GM21529 (cell line): ENCODE measurements around the gene CDK19.

Source experiments
- ATAC-seq: cut with Tn5 transposase; IDR thresholded peaks from one replicate; pipeline ENCODE4 v1.9.1; 2021; ENCODE audit not compliant: unreplicated experiment

CDK19 gene

DNA sequence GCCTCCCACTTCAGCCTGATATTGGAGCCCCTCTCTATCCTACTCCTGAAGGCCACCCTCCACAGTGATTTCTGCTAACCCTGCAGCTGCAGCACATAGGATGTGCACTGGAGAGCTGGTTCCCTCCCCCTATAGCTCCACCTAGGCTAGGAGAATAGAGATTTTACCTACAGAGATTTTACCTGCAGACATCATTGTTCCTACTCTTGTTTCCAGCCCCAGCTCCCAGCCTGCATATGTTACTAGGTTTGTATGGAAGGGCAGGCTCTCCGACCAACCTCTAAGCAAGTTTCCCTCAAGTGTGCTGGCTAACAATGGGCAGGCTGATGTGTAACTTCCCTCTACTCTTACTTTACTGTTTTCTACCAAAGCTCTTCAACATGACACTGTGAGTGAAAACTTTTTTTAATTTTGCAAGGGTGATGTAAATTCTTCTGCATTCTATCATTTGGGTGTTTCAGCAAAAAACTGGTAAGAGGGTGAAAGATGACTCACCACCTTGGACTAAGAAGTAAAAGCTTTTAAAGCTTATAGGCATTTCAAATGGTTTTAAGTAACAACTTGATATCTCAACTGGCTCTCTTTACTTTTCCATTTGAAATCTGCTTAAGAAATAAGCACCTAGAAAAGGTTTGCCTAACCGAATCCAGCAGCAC lies 106.8 kb downstream of the CDK19 start:
- no peak for ATAC-seq

DNA sequence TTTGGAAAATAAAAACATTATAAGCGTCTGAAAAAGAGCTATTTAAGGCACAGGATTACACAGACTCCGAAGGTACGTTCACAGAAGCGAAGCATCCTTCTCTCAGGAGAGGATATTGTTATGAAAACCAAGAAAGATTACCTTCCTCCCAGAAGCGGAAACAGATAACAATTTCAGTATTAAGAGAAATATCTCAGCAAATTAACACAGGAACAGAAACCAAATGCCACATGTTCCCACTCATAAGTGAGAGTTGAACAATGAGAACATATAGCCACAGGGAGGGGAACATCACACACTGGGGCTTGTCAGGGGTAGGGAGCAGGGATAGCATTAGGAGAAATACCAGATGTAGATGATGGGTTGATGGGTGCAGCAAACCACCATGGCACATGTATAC lies 109.7 kb downstream of the CDK19 start:
- no peak for ATAC-seq

DNA sequence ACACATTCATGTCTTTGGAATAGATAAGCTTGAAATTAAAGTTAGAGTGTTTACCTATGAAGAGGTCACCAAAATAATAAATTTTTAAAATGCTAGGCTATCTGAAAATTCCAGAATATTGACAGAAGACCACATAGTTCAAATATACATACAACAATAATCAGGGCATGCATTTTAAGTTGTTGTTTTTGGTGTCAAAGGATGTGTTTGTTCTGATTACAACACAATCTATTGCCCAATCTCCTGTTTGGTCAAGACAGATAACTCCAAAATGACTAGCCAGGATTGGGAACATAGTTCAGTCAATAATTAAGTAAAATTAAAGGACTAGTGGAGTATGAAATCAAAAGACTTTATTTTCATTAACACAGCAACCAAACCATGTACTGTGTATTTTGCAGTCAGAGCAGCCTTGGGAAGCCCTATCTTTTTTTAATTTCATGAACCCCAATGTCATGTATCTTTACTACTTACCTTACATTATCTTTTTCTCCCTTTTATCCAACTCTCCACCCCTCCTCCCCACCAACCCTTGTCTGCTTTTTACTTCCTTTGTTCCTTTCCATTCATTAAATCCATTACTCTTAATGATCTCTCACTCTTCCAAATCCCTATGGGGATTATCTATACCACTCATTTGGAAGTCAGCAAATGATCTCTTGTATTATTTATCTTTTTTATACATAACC lies 111.2 kb downstream of the CDK19 start:
- ATAC-seq, result no peak

- ATAC-seq, result peak; percentile 43
Measured at GRCh38 chr6:110703010-110703905, 112.0 kb downstream of the CDK19 start.

- ATAC-seq, result no peak
Measured at GRCh38 chr6:110699780-110700179, 115.5 kb downstream of the CDK19 start.

GRCh38 chr6:110693994-110694393 lies 121.3 kb downstream of the CDK19 start:
- ATAC-seq, result no peak

- ATAC-seq, result no peak
Measured at GRCh38 chr6:110693296-110693695, 122.0 kb downstream of the CDK19 start.

GRCh38 chr6:110690916-110691315 lies 124.4 kb downstream of the CDK19 start:
- no peak for ATAC-seq

- ATAC-seq, result no peak
Measured at GRCh38 chr6:110690106-110690654, 125.1 kb downstream of the CDK19 start.

DNA sequence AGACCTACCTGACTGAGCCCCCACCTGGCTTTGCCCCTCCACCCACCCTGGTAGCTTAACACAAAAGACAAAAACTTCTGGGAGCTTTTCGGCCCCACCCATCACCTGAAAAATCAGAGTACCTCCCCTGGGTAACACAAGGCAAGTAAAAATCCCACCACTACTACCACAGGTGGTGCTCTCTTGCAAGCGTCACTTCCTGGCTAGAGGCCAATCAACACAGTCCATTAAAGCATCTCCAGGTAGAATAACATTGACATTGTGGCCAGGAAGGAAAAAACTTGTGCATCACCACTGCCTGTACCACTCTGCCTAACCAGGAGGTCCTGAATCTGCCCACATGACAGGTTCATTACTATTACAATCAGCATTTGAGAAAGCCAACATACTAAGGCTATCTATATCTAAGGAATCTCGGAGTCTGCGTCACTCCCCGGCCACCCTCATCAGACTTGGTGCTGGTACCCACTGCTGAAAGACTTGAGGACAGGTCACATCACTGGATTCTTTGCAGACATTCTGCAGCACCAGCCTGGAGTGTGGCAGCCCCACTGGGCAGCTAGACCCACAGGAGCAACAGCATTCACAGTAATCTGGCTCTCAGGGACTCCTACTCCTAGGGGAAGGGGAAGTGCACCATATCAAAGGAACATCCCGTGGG lies 125.9 kb downstream of the CDK19 start:
- no peak for ATAC-seq

GRCh38 chr6:110688661-110689268 lies 126.5 kb downstream of the CDK19 start:
- no peak for ATAC-seq

DNA sequence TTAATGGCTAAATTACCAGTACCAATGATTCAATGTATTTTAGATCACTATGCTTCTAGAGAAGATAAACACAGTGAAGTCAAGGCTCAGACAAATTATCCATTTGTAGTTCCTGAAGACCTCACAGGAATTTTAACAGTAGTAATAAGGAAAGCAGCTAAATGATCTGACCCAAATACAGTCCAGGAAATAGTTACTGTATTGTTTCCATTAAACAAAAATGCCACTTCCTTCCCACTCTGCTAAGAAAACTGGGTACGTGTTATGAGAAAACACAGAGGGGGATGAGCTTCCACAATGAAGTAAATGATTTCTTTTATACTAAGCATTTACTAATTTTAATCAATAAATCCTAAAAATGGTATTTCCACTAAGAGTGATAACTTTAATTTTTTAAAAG lies 127.9 kb downstream of the CDK19 start:
- no peak for ATAC-seq

DNA sequence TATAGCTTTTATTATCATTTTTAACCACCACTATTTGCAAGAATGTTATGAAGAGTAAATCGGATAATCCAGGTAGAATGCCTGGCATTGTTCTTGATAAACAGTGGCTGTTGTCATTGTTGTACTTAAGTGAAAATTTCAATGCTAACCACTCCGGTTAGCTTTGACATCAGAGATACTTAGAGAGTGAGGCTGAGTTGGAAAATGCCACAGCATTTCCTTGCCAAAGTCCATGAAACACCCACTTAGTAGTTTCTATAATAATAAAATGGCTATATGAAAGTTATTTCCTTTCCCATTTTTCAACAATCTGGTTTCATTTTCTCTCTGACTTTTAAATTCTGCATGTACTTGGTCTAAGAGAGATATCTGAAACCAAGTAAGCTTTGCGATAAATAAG lies 132.0 kb downstream of the CDK19 start:
- no peak for ATAC-seq

- peak; percentile 98 for ATAC-seq
Measured at GRCh38 chr6:110682460-110682853, 132.8 kb downstream of the CDK19 start.

- no peak for ATAC-seq
Measured at GRCh38 chr6:110681543-110682459, 133.5 kb downstream of the CDK19 start.

DNA sequence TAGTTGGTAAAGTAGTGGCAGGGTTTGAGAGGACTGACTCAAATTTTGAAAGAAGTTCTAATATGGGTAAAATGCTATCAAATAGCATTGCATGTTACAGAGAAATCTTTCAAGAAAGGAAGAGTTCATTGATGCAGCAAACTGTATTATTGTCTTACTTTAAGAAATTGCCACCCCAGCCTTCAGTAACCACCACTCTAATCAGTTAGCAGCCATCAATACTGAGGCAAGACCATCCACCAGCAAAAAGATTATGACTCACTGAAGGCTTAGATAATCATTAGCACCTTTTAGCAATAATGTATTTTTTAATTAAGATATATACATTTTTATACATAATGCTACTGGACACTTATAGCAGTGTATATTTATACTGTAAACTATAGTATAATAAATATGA lies 138.9 kb downstream of the CDK19 start:
- no peak for ATAC-seq

GRCh38 chr6:110674096-110674495 lies 141.2 kb downstream of the CDK19 start:
- no peak for ATAC-seq

GRCh38 chr6:110672122-110672521 lies 143.1 kb downstream of the CDK19 start:
- no peak for ATAC-seq

DNA sequence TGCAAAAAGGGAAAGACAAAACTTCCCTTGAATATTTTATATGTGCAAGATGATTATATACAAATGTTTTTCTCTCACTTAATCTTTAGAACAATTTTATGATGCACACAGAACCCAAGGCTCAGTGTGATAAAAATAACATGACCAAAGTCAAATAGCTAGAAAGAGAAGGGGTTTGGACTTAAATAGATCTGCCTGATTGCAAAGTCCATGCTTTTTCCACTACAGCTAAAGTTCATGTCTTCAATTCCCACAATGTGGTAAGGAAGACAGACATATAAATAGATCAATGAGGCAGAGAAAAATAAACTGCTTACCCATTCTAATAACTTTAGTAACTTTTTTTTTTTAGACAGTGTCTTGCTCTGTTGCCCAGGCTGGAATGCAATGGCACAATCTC lies 143.8 kb downstream of the CDK19 start:
- ATAC-seq, result no peak

DNA sequence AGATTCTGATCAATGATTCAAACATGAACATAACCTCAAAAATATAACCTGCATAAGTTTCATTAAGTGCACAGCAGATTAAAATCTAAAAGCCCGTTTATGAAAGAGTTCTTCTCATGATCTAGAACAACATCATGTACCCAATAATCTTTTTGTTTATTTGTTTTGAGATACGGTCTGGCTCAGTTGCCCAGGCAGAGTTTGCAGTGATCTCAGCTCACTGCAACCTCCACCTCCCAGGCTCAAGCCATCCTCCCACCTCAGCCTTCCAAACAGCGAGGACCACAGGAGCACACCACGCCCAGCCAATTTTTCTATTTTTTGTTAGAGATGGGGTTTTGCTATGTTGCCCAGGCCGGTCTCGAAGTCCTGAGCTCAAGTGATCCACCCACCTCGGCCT lies 149.7 kb downstream of the CDK19 start:
- no peak for ATAC-seq
